ENCODE data around the gene IL12RB1. TPM values are rescaled to one million over a fixed set of nuclear protein-coding genes. Genes with fewer than 3 reads are reported as not detected.
"Not testable (repeated sequence)": the region's sequence is repeated elsewhere in the genome, so short reads cannot be mapped to it uniquely, and the experiment has no call there.

Gene IL12RB1
- polyA plus RNA-seq, 4 donors, result 0.13 to 0.46 (median 0.19) TPM

- no peak for DNase-seq (ENCODE audit: low read depth in 4 of 4, low spot score in 3 of 4)
These were observed 4.5 kb upstream of the IL12RB1 start for GRCh38 chr19:18091217-18091608.

- no peak for DNase-seq (ENCODE audit: low read depth in 4 of 4, low spot score in 3 of 4)
These were observed 3.9 kb upstream of the IL12RB1 start for GRCh38 chr19:18090545-18091216.

GRCh38 chr19:18089726-18090125 lies 3.0 kb upstream of the IL12RB1 start:
- DNase-seq (ENCODE audit: low read depth in 4 of 4, low spot score in 3 of 4), result no peak

- not testable (repeated sequence) for DNase-seq (ENCODE audit: low read depth in 4 of 4, low spot score in 3 of 4)
These were observed 2.4 kb upstream of the IL12RB1 start for GRCh38 chr19:18089096-18089541.

GRCh38 chr19:18085702-18086457 lies 854 bp downstream of the IL12RB1 start:
- DNase-seq (ENCODE audit: low read depth in 4 of 4, low spot score in 3 of 4), result no peak

- no peak for DNase-seq (ENCODE audit: low read depth in 4 of 4, low spot score in 3 of 4)
These were observed 2.6 kb downstream of the IL12RB1 start for GRCh38 chr19:18083929-18084684.

GRCh38 chr19:18074192-18074591 lies 12.5 kb downstream of the IL12RB1 start:
- DNase-seq (ENCODE audit: low read depth in 4 of 4, low spot score in 3 of 4), result no peak

GRCh38 chr19:18073197-18073596 lies 13.5 kb downstream of the IL12RB1 start:
- no peak for DNase-seq (ENCODE audit: low read depth in 4 of 4, low spot score in 3 of 4)

GRCh38 chr19:18072335-18072734 lies 14.4 kb downstream of the IL12RB1 start:
- no peak for DNase-seq (ENCODE audit: low read depth in 4 of 4, low spot score in 3 of 4)

- DNase-seq (ENCODE audit: low read depth in 4 of 4, low spot score in 3 of 4), result no peak
These were observed 16.6 kb downstream of the IL12RB1 start for GRCh38 chr19:18070181-18070580.

- no peak for DNase-seq (ENCODE audit: low read depth in 4 of 4, low spot score in 3 of 4)
These were observed 17.4 kb downstream of the IL12RB1 start for GRCh38 chr19:18069383-18069782.

GRCh38 chr19:18068395-18068794 lies 18.3 kb downstream of the IL12RB1 start:
- no peak for DNase-seq (ENCODE audit: low read depth in 4 of 4, low spot score in 3 of 4)

GRCh38 chr19:18065173-18065495 lies 21.6 kb downstream of the IL12RB1 start:
- no peak for DNase-seq (ENCODE audit: low read depth in 4 of 4, low spot score in 3 of 4)

- no peak for DNase-seq (ENCODE audit: low read depth in 4 of 4, low spot score in 3 of 4)
These were observed 23.3 kb downstream of the IL12RB1 start for GRCh38 chr19:18063463-18063862.

- no peak for DNase-seq (ENCODE audit: low read depth in 4 of 4, low spot score in 3 of 4)
These were observed 24.7 kb downstream of the IL12RB1 start for GRCh38 chr19:18062028-18062427.

- DNase-seq (ENCODE audit: low read depth in 4 of 4, low spot score in 3 of 4), result no peak
These were observed 26.3 kb downstream of the IL12RB1 start for GRCh38 chr19:18060472-18060871.

GRCh38 chr19:18059902-18060301 lies 26.8 kb downstream of the IL12RB1 start:
- no peak for DNase-seq (ENCODE audit: low read depth in 4 of 4, low spot score in 3 of 4)

- DNase-seq (ENCODE audit: low read depth in 4 of 4, low spot score in 3 of 4), result no peak
These were observed 27.4 kb downstream of the IL12RB1 start for GRCh38 chr19:18059297-18059696.

GRCh38 chr19:18058208-18059009 lies 28.3 kb downstream of the IL12RB1 start:
- peak; percentile 65 to 69 (median 66) for DNase-seq (ENCODE audit: low read depth in 4 of 4, low spot score in 3 of 4)

GRCh38 chr19:18057557-18057956 lies 29.2 kb downstream of the IL12RB1 start:
- DNase-seq (ENCODE audit: low read depth in 4 of 4, low spot score in 3 of 4), result no peak

GRCh38 chr19:18055967-18056366 lies 30.8 kb downstream of the IL12RB1 start:
- DNase-seq (ENCODE audit: low read depth in 4 of 4, low spot score in 3 of 4), result no peak
